GM18526 (cell line): ENCODE data around the gene SSR1.

Experiments
- POLR2A ChIP-seq: IDR thresholded peaks from 3 replicates; pipeline ENCODE4 v1.6.1; 2011; ENCODE audit not compliant: insufficient read length; ENCODE audit errors: extremely low read depth

Gene SSR1

DNA sequence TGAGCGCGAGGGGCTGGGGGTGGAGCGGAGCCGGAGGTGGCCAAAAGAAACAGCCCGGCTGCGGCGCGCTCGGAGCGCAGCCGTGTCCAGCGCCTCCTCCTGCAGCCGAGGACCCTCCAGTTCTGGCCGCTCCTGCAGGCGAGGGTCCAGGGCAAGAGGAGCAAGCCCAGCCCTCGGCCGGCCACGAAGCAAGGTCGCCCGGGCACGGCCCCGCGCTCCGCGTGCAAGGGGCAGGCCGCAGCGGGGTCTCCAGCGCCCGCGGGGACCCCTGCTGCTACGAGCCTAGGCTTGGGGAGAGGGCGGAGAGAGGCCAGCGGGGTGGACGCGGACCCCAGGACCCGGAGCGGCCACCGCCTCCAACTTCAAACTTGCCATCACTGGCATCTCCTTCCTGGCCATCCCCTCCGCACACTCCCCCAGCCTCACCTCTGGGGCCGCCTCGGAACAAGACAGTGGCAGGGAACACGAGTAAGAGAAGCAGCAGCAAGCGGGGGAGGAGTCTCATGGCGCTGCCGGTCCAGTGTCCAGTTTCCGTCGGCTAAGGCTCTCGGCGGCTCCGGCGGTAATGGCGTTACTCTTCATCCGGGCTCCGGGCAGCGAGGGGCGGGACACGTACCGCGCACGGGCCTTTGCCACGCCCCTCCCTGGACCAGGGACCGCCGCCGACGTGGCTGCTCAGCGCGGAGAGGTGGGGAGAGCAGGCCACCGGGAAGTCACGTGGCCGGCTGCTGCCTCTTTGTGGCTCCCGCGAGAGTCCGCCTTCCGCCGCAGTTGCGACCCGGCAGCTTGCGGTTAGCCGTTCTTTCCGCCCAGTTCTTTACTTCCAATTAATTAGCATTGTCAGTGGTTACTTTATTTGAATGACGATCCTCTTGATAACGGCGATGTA lies at the start of gene SSR1:
TSS of gene SSR1 (minus strand) at position 584 of the 889 bp plus-strand sequence. CDS start at position 505, 79 bp downstream.
- peak; percentile 86 for TF ChIP-seq POLR2A

DNA sequence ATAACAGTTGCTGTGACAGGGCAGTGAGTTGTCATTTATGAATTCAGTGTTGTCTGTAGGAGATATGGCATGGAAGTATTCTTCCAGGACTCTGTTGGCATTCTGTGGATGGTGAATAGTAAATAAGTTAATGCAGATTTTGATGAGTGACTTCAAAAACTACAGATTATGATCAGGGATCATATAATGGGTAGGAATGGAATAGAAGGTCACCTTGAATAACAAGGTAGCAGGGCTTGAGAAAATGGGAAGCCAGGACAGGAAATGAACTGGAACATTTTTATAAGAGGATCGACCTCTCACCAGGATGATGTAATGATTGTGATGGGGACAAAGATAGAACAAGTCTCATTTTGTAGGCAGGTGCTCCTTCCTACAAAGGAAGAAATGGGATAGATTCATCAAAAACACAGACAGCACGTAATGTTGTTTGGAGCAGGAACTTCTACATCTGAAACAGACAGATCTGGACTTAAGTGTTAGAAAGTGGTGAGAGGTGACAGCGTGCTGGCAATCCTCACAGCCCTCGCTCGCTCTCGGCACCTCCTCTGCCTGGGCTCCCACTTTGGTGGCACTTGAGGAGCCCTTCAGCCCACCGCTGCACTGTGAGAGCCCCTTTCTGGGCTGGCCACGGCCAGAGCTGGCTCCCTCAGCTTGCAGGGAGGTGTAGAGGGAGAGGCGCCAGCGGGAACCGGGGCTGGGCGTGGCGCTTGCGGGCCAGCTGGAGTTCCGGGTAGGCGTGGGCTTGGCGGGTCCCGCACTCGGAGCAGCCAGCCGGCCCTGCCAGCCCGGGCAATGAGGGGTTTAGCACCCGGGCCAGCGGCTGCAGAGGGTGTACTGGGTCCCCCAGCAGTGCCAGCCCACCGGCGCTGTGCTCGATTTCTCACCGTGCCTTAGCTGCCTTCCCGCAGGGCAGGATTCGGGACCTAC lies 30.8 kb upstream of the SSR1 start:
- no peak for TF ChIP-seq POLR2A

DNA sequence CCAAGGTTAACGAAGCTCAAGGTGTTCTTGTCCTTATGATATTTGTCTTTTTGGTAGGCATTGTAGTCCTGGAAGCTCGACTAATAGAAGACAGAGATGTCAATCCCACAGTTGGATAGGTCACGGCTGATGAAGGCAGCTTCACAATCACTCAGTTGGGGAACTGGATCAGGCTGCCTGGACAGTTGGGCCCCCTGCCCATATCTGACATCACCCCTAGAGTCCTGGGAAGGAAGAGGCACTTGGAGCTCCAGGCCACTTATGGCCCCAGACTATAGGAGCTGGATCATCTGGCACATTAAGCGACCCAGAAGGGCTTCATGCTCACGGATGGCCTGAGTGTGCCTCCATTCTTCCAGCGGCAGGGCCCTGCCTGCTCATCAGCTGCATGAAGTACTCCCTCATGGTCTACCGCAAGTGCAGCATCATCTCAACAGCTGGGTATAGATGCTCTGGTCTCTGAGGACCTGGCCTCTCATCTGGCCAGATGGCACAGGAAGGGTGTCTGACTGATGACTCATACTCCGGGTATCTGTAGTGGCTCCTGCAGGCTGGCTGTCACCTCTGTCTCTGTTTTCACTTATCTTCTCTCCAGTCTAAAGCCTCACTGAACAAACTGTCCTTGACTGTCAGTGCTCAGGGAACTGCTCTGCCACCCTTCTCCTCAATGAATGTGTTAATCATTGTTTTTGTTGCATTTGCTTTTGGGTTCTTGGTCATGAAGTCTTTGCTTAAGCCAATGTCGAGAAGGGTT lies 29.2 kb upstream of the SSR1 start:
- TF ChIP-seq POLR2A: no peak

DNA sequence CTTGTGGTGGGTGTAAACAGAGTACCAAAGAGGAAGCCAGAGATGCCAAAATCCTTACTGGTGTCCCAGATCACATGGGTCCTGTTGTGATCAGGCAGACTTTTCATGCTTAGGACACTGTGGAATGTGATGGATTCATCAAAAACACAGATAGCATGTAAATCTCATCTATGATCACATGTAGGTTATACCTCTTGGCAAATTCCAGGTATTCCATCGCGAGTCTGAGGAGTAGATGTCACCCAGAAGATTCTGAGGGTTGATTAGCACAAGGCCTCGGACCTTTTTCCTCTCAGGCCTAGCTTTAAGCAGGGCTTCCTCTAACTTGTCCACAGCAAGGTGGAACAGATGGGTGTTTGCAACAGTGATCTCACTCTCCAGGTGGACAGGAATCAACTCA lies 28.3 kb upstream of the SSR1 start:
- TF ChIP-seq POLR2A: no peak

DNA sequence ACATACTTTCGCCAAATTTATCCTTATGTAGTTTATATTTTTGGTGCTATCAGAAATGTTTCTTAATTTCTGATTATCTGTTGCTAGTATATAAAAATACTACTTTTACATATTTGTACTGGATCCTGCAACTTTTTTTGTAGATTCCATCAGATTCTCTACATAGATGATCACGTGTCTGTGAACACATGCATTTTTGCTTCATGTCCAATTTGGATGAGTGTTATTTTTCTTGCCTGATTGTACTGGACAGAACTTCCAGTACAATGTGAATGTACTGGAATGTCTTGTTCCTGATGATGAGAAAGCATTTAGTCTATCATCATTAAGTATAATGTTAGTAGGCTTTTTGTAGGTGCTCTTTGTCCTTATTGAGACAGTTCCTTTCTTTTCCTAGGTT lies 25.0 kb upstream of the SSR1 start:
- TF ChIP-seq POLR2A: no peak

DNA sequence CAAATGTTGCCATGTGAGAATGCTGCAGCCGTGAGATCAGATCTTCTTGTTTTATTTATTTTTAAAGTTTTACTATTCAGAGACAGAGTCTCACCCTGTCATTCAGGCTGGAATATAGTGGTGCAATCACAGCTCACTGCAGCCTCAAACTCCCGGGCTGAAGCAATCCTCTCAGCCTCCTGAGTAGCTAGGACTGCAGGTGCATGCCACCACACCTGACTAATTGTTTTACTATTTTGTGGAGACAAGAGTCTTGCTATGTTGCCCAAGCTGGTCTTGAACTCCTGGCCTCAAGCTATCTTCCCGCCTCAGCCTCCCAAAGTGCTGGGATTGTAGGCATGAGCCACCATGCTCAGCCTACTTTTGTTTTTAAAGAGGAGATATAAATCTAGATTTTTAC lies 22.5 kb upstream of the SSR1 start:
- TF ChIP-seq POLR2A: no peak

DNA sequence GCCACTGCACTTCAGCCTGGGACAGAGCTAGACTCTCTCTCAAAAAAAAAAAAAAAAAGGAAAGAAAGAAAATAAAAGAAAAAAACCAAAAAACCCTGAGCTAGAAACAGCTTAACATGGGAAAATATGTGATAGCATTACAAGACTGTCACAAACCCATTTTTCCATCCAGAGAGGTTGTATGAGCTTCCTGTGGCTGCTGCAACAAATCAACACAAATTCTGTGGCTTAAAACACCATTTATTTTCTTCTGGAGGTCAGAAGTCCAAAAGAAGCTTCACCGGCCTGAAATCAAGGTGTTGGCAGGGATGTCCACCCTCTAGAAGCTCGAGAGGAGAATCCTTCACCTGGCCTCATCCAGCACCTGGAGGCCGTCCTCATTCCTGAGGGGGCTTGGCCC lies 21.7 kb upstream of the SSR1 start:
- no peak for TF ChIP-seq POLR2A

DNA sequence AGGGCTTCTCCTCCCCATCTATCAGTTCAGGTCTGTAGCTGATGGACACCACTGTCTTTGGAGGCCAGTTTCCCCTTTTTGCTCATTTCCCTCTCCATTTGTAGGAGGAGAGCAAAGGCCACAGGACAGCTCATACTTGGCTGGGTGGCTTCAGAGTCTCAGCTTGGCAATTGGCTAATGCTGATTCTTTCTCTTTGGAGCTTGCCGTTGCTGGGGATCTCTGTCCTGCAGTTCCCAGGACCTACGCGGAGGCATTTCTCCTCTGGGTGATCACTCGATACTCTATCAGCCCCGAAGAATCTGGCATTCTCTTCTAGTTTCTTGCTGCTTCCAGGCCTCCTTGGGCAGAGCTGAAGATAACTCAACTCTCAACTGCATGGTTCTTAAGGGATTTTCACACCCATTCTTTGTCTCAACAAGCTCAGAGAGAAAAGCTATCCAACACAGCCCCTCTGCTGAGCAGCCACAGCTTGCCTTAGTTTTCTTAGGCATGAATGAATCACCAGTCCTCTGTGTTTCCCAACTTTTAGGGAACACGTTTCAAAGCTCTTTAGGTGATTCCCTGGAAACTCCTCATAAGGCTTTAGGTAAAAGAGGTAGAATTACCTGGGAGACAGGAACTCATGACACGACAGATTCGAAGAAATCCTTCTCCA lies 19.2 kb upstream of the SSR1 start:
- no peak for TF ChIP-seq POLR2A

DNA sequence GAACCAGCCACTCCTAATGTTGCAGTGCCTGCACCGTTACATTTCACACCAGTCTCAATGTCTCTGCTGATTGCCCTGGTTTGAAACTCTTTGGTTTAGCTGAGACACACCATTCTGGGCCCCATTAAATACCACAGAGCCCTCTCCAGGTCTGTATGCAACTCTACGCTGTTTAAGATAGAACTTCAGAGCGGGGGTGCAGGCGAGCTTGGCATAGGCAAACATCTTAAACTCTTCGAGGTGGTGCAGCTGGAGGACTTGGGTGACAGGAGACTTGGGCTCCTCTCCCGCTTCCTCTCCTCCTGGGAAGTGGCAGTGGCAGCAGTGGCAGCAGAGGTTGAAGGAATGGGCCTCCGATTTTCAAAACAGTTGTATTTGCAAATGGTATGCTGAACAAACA lies 18.5 kb upstream of the SSR1 start:
- TF ChIP-seq POLR2A: no peak

DNA sequence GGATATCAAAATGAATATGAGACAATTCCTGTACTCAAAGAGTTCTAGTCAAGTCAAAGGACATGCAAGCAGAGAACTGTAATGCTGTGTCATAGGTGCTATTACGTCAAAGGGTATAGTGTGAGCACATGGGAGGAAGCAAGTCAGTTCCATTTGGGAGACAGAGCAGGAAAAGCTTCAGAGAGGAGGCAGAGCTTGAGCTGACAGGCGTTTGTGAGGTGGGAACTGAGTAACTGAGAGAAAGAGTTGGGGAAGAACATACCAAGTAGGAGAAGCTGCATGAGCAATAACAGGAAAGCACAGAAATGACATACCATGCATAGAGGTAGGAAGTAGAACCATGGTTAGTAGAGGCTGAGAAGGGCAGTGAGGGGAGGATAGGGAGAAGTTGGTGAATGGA lies 15.2 kb upstream of the SSR1 start:
- no peak for TF ChIP-seq POLR2A

DNA sequence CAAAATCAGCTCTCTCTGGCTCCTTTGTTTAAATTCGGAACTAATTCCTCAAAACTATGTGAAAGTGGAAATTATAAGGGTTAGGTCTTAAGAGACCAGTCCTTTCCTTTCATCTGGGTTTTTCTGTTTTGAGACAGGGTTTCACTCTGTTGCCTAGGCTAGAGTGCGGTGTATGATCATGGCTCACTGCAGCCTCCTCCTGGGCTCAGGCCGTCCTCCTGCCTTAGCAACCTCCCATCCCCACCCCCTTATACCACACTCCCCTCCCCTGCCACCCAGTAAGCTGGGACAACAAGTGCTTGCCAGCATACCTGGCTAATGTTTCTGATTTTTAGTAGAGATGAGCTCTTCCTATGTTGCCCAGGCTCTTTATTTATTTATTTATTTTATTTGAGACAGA lies 12.8 kb upstream of the SSR1 start:
- TF ChIP-seq POLR2A: no peak

DNA sequence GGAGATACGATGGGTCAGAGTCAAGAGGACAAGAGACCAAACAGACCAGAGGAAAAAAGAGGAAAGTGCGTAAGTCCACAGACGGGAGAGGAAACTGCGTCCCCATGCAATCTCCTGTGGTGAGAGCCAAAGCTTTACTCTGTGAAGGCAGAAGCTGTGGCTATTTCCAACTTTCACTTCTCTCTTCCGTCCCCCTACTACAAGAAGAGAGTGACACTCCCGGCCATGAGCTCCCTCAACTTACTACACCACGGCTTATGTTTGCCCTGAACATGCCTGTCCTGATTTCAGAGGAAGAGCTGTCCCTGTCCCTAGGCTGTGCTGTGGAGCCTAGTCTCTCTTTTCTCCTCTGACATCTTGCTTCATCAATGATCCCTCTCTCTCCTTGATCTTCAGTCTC lies 11.5 kb upstream of the SSR1 start:
- no peak for TF ChIP-seq POLR2A

DNA sequence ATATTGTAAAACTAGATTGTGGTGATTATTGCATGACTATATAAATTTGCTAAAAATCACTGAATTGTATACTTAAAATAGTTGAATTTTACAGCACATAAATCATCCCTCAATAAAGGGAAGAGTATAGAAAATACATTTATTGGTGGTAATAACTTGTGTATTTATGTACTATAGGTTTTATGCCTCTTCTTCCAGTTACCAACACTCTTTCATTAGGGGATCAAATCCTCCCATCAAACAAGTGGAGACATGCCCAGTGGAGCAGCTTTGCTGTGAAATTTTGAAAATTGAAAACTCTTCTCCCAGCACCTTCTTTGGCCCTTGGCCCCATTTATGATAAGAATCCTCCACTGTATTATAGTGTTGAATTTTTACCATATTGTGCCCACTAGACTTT lies 10.1 kb upstream of the SSR1 start:
- TF ChIP-seq POLR2A: no peak

DNA sequence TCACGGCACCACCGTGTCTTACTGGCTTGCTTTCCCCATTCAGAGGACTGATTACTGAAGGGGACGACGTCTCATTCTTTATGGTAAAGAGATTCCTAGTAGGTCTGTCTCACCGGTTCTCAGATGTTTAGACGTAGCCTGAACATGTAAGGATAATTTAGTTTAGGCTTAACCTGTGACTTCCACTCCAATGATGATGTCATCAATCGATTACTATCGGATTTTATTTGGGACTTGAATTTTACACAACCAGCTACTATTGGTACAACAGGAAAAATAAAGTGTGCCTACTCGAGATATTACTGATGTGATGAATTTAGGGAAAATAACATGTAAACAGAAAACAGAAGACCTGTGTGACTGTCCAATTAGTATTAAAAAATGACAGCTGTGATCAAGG lies 4.5 kb upstream of the SSR1 start:
- no peak for TF ChIP-seq POLR2A
